ENCODE data around the gene TRIM25.
A peak's percentile ranks its signal among the peaks of the same experiment; 100 is the strongest.

The TRIM25 gene

GRCh38 chr17:56930739-56931337 lies 17.0 kb upstream of the TRIM25 start:
- Histone ChIP-seq H3K36me3 (ENCODE audit: control insufficient read depth in 1 of 2, insufficient read depth in 2 of 2, low read length in 2 of 2) (peaks cover 3 to 4% of the 10 kb centered on the region in 2 experiments), H3K4me2 (ENCODE audit: low read length) (no peak overlapping the region), H3K4ac (ENCODE audit: low read depth, low read length) (no peak overlapping the region), H3K79me1 (ENCODE audit: low read length) (no peaks in the 10 kb centered on the region), H3K4me3 (ENCODE audit: low read depth, low read length) (no peak overlapping the region), H3K27ac (ENCODE audit: low read depth, low read length) (no peak overlapping the region), H3K23ac (ENCODE audit: low read length) (no peak overlapping the region), H3K9me3 (ENCODE audit: insufficient read depth, low read depth, low read length) (peaks cover 2% of the 10 kb centered on the region), H3K4me1 (ENCODE audit: control insufficient read depth in 1 of 2, insufficient read depth in 2 of 2, low read length in 2 of 2) (no peaks in the 10 kb centered on the region), H3K18ac (ENCODE audit: low read length) (no peak overlapping the region), H2BK12ac (ENCODE audit: low read length) (no peak overlapping the region), H2AFZ (ENCODE audit: insufficient read depth, low read length, poor library complexity) (no peak overlapping the region), H3K14ac (ENCODE audit: low read length) (no peak overlapping the region), H4K8ac (ENCODE audit: low read depth, low read length) (no peak overlapping the region), H4K12ac (ENCODE audit: low read depth, low read length) (no peak overlapping the region), H2BK5ac (ENCODE audit: low read depth, low read length, poor library complexity) (no peak overlapping the region), H2BK120ac (ENCODE audit: insufficient read depth, low read length, poor library complexity) (no peak overlapping the region), H3K27me3 (ENCODE audit: insufficient read depth, low read length) (no peaks in the 10 kb centered on the region), H3K9ac (ENCODE audit: low read length) (no peak overlapping the region), H4K91ac (ENCODE audit: low read depth, low read length) (no peak overlapping the region), H2AK5ac (ENCODE audit: low read length) (no peak overlapping the region), H3K79me2 (ENCODE audit: control insufficient read depth, insufficient read depth, low read length, poor library complexity) (no peaks in the 10 kb centered on the region)
- WGBS (ENCODE audit: extremely low coverage, insufficient coverage, insufficient read length) = no CpG with 5 or more reads among the region's 2 CpGs
- peak in 1 of 2 donors; percentile 65 for DNase-seq

- H3K14ac ChIP-seq (ENCODE audit: low read length) = no peak overlapping the region
- no peaks in the 10 kb centered on the region for H3K79me2 ChIP-seq (ENCODE audit: control insufficient read depth, insufficient read depth, low read length, poor library complexity)
- H3K4me3 ChIP-seq (ENCODE audit: low read depth, low read length) = no peak overlapping the region
- no peak overlapping the region for H2AFZ ChIP-seq (ENCODE audit: insufficient read depth, low read length, poor library complexity)
- H3K9ac ChIP-seq (ENCODE audit: low read length) = no peak overlapping the region
- H3K18ac ChIP-seq (ENCODE audit: low read length) = no peak overlapping the region
- H3K4me1 ChIP-seq (ENCODE audit: control insufficient read depth in 1 of 2, insufficient read depth in 2 of 2, low read length in 2 of 2) = no peaks in the 10 kb centered on the region
- H2BK12ac ChIP-seq (ENCODE audit: low read length) = no peak overlapping the region
- H3K79me1 ChIP-seq (ENCODE audit: low read length) = no peaks in the 10 kb centered on the region
- H3K23ac ChIP-seq (ENCODE audit: low read length) = no peak overlapping the region
- H4K12ac ChIP-seq (ENCODE audit: low read depth, low read length) = no peak overlapping the region
- H4K8ac ChIP-seq (ENCODE audit: low read depth, low read length) = no peak overlapping the region
- H3K36me3 ChIP-seq (ENCODE audit: control insufficient read depth in 1 of 2, insufficient read depth in 2 of 2, low read length in 2 of 2) = peaks cover 2 to 3% of the 10 kb centered on the region in 2 experiments
- no peak overlapping the region for H3K4me2 ChIP-seq (ENCODE audit: low read length)
- H3K27ac ChIP-seq (ENCODE audit: low read depth, low read length) = no peak overlapping the region
- no peak overlapping the region for H2AK5ac ChIP-seq (ENCODE audit: low read length)
- H4K91ac ChIP-seq (ENCODE audit: low read depth, low read length) = no peak overlapping the region
- no peak overlapping the region for H2BK5ac ChIP-seq (ENCODE audit: low read depth, low read length, poor library complexity)
- H3K9me3 ChIP-seq (ENCODE audit: insufficient read depth, low read depth, low read length) = peaks cover 2% of the 10 kb centered on the region
- no peak overlapping the region for H2BK120ac ChIP-seq (ENCODE audit: insufficient read depth, low read length, poor library complexity)
- H3K4ac ChIP-seq (ENCODE audit: low read depth, low read length) = no peak overlapping the region
- DNase-seq = peak in 1 of 2 donors; percentile 23
- no peaks in the 10 kb centered on the region for H3K27me3 ChIP-seq (ENCODE audit: insufficient read depth, low read length)
Measured at GRCh38 chr17:56929362-56929969, 15.6 kb upstream of the TRIM25 start.

GRCh38 chr17:56928586-56928985 lies 14.7 kb upstream of the TRIM25 start:
- Histone ChIP-seq H3K79me1 (ENCODE audit: low read length) (no peaks in the 10 kb centered on the region), H3K14ac (ENCODE audit: low read length) (no peak overlapping the region), H2BK120ac (ENCODE audit: insufficient read depth, low read length, poor library complexity) (no peak overlapping the region), H3K18ac (ENCODE audit: low read length) (no peak overlapping the region), H3K79me2 (ENCODE audit: control insufficient read depth, insufficient read depth, low read length, poor library complexity) (no peaks in the 10 kb centered on the region), H3K9me3 (ENCODE audit: insufficient read depth, low read depth, low read length) (peaks cover 2% of the 10 kb centered on the region), H3K23ac (ENCODE audit: low read length) (no peak overlapping the region), H2AFZ (ENCODE audit: insufficient read depth, low read length, poor library complexity) (no peak overlapping the region), H4K12ac (ENCODE audit: low read depth, low read length) (no peak overlapping the region), H2BK5ac (ENCODE audit: low read depth, low read length, poor library complexity) (no peak overlapping the region), H3K9ac (ENCODE audit: low read length) (no peak overlapping the region), H4K91ac (ENCODE audit: low read depth, low read length) (no peak overlapping the region), H3K4me2 (ENCODE audit: low read length) (no peak overlapping the region), H3K4me1 (ENCODE audit: control insufficient read depth in 1 of 2, insufficient read depth in 2 of 2, low read length in 2 of 2) (no peaks in the 10 kb centered on the region), H3K36me3 (ENCODE audit: control insufficient read depth in 1 of 2, insufficient read depth in 2 of 2, low read length in 2 of 2) (peaks cover 0 to 2% of the 10 kb centered on the region in 2 experiments), H2AK5ac (ENCODE audit: low read length) (no peak overlapping the region), H4K8ac (ENCODE audit: low read depth, low read length) (no peak overlapping the region), H3K4ac (ENCODE audit: low read depth, low read length) (no peak overlapping the region), H2BK12ac (ENCODE audit: low read length) (no peak overlapping the region), H3K4me3 (ENCODE audit: low read depth, low read length) (no peak overlapping the region), H3K27ac (ENCODE audit: low read depth, low read length) (no peak overlapping the region), H3K27me3 (ENCODE audit: insufficient read depth, low read length) (no peaks in the 10 kb centered on the region)
- no peak for DNase-seq
- WGBS (ENCODE audit: extremely low coverage, insufficient coverage, insufficient read length) = no CpG with 5 or more reads among the region's 2 CpGs

DNA sequence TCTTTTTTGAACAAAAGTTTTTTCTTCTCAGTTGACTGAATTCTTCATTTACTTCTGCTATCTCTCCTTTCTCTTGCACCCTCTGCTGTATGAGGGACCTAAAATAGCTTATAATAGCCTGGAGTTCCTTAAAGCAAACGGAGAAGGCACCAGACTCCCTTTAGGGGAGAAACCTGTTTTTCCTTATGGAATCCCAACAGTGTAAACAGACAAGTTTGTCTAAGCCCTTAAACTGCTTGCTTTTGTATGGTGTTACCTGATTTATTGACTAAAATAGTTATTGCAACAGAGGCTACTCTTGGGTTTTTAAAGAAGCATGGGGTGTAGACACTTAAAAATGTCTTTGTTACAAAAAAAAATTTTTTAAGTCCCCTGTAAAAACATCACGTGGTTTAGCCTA lies 12.9 kb upstream of the TRIM25 start:
- Histone ChIP-seq H3K18ac (ENCODE audit: low read length) (no peak overlapping the region), H3K27ac (ENCODE audit: low read depth, low read length) (no peak overlapping the region), H2AFZ (ENCODE audit: insufficient read depth, low read length, poor library complexity) (no peak overlapping the region), H2BK5ac (ENCODE audit: low read depth, low read length, poor library complexity) (no peak overlapping the region), H3K4me3 (ENCODE audit: low read depth, low read length) (no peak overlapping the region), H3K79me2 (ENCODE audit: control insufficient read depth, insufficient read depth, low read length, poor library complexity) (no peaks in the 10 kb centered on the region), H4K8ac (ENCODE audit: low read depth, low read length) (no peak overlapping the region), H3K14ac (ENCODE audit: low read length) (no peak overlapping the region), H2AK5ac (ENCODE audit: low read length) (no peak overlapping the region), H3K4me2 (ENCODE audit: low read length) (no peak overlapping the region), H3K36me3 (ENCODE audit: control insufficient read depth in 1 of 2, insufficient read depth in 2 of 2, low read length in 2 of 2) (peaks cover 0 to under 1% of the 10 kb centered on the region in 2 experiments), H3K79me1 (ENCODE audit: low read length) (no peaks in the 10 kb centered on the region), H3K4me1 (ENCODE audit: control insufficient read depth in 1 of 2, insufficient read depth in 2 of 2, low read length in 2 of 2) (no peaks in the 10 kb centered on the region), H4K91ac (ENCODE audit: low read depth, low read length) (no peak overlapping the region), H3K23ac (ENCODE audit: low read length) (no peak overlapping the region), H4K12ac (ENCODE audit: low read depth, low read length) (no peak overlapping the region), H3K9me3 (ENCODE audit: insufficient read depth, low read depth, low read length) (no peaks in the 10 kb centered on the region), H3K9ac (ENCODE audit: low read length) (no peak overlapping the region), H3K27me3 (ENCODE audit: insufficient read depth, low read length) (no peaks in the 10 kb centered on the region), H2BK120ac (ENCODE audit: insufficient read depth, low read length, poor library complexity) (no peak overlapping the region), H2BK12ac (ENCODE audit: low read length) (no peak overlapping the region), H3K4ac (ENCODE audit: low read depth, low read length) (no peak overlapping the region)
- DNase-seq = no peak
- WGBS (ENCODE audit: extremely low coverage, insufficient coverage, insufficient read length) = no CpG with 5 or more reads among the region's 2 CpGs
